Subcutaneous abdominal adipose tissue (tissue), 5 donors: Measurements from ENCODE around the gene SLC51A.
"Not testable (repeated sequence)": the region's sequence is repeated elsewhere in the genome, so short reads cannot be mapped to it uniquely, and the experiment has no call there.

Source experiments
- H3K27ac ChIP-seq: one replicate; pipeline ENCODE4 v1.7.0; 2013; ENCODE audit warnings: low read depth, mild to moderate bottlenecking, inconsistent platforms, low read length, moderate library complexity
- H3K27me3 ChIP-seq, 5 donors: one replicate each; pipeline ENCODE4 v1.7.0; 2013; ENCODE audit warnings: low read length in 5 of 5, inconsistent platforms in 1 of 5; ENCODE audit not compliant: control insufficient read depth in 5 of 5, insufficient read depth in 4 of 5
- H3K36me3 ChIP-seq, 5 donors: one replicate each; pipeline ENCODE4 v1.7.0; 2013; ENCODE audit warnings: low read length in 5 of 5; ENCODE audit not compliant: control insufficient read depth in 5 of 5, insufficient read depth in 5 of 5
- H3K4me1 ChIP-seq, 5 donors: one replicate each; pipeline ENCODE4 v1.7.0; 2013; ENCODE audit warnings: low read length in 5 of 5, mild to moderate bottlenecking in 3 of 5, moderate library complexity in 1 of 5; ENCODE audit not compliant: control insufficient read depth in 5 of 5, insufficient read depth in 5 of 5
- H3K4me3 ChIP-seq, 5 donors: one replicate each; pipeline ENCODE4 v1.7.0; 2013; ENCODE audit warnings: low read length in 5 of 5, low read depth in 1 of 5
- H3K9ac ChIP-seq, 5 donors: one replicate each; pipeline ENCODE4 v1.7.0; 2013; ENCODE audit warnings: low read length in 5 of 5, mild to moderate bottlenecking in 4 of 5, moderate library complexity in 3 of 5
- H3K9me3 ChIP-seq, 5 donors: one replicate each; pipeline ENCODE4 v1.7.0; 2013; ENCODE audit warnings: low read length in 5 of 5; ENCODE audit not compliant: control insufficient read depth in 5 of 5
- donor health status: healthy.
- donor health status: healthy.
- donor health status: healthy.
- donor health status: healthy.
- donor health status: healthy.

The SLC51A gene

DNA sequence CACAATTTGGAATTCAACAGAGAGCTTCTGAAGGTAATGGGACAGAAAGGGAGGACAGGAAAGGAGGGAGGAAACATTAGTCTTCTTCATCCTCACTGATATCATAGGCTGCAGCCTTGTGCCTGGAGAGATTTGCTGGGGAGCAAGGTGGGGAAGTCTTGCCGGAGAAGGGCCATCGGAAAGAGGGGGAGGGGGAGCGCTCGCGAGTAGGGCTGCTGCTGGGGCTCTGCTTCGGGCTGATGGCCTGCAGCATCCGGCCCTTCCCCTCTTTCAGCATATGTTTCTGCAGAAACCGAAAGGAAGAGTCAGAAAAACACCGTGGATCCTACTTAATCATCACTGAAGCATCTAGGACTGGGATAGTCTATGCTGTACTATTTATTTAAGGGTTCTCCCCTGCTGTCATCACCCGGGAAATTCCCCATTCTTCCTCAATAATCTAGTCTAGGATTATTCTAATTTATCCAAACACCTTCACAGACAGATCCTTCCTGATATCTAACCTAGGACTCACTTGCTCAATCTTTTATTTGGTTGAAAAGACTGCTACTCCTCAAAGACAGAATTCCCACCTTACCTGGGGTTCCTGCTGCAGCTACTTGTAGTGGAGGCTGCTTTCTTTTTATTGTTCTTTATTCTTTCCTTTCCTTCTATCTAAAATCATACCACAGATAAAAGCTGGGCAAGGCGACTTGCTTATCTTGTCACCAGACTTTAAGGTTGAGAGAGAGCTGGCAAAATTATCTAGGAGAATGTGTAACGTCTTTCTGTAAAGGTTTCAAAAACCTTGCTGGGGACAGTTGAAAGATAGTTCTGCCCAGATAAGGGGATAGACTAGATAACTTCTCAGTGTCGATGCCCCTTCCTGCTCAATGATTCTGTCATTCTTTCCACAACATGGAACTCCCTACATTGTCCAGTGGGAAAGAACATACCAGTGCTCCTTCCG, 22.6 kb downstream of the SLC51A start:
- H3K9me3 ChIP-seq: no peaks in the 10 kb centered on the region
- H3K4me1 ChIP-seq: peaks cover 0 to 18% (median 4%) of the 10 kb centered on the region in 5 donors
- no peak overlapping the region for H3K9ac ChIP-seq
- no peaks in the 10 kb centered on the region for H3K27me3 ChIP-seq
- peaks cover 26 to 62% (median 54%) of the 10 kb centered on the region in 5 donors for H3K36me3 ChIP-seq
- H3K27ac ChIP-seq: no peak overlapping the region
- H3K4me3 ChIP-seq: no peak overlapping the region

DNA sequence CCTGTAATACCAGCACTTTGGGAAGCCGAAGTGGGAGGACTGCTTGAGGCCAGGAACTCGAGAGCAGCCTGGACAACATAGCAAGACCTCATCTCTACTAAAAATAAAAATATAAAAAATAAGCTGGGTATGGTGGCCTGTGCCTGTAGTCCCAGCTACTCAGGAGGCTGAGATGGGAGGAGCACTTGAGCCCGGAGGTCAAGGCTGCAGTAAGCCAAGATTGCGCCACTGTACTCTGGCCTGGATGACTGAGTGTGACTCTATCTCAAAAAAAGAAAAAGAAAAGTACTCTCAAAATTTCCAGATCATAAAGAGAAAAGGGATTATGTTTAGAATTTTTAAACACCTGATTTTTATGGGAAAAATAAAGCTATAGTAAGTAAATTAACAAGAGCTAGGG, 24.1 kb downstream of the SLC51A start:
- no peaks in the 10 kb centered on the region for H3K27me3 ChIP-seq
- H3K36me3 ChIP-seq: peaks cover 28 to 67% (median 57%) of the 10 kb centered on the region in 5 donors
- no peak overlapping the region for H3K4me3 ChIP-seq
- no peaks in the 10 kb centered on the region for H3K9me3 ChIP-seq
- peaks cover 0 to 17% (median 4%) of the 10 kb centered on the region in 5 donors for H3K4me1 ChIP-seq
- H3K9ac ChIP-seq: no peak overlapping the region
- H3K27ac ChIP-seq: no peak overlapping the region

DNA sequence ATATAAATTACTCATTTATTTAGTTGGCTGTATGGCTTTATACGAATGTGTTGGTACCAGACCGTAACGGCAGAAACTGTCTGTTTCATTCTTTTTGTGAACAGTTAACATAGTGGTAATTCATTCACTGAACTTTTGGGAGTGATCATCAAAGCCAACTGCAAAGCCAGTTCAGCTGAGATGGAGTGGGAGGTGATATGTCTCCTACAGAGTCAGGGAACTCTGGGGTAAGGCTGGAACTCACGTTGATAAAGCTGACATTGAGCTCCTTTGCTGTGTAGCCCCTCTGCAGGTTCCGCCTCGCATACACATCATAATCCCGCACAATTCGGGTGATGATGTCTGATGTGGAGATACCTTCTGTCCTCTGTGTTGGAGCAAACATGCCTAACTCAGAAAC, 25.4 kb downstream of the SLC51A start:
- Histone ChIP-seq H3K4me3 (no peak overlapping the region), H3K27ac (no peak overlapping the region), H3K9ac (no peak overlapping the region), H3K27me3 (no peaks in the 10 kb centered on the region), H3K36me3 (peaks cover 28 to 75% (median 65%) of the 10 kb centered on the region in 5 donors), H3K9me3 (no peaks in the 10 kb centered on the region), H3K4me1 (peaks cover 0 to 9% (median 0%) of the 10 kb centered on the region in 5 donors)

DNA sequence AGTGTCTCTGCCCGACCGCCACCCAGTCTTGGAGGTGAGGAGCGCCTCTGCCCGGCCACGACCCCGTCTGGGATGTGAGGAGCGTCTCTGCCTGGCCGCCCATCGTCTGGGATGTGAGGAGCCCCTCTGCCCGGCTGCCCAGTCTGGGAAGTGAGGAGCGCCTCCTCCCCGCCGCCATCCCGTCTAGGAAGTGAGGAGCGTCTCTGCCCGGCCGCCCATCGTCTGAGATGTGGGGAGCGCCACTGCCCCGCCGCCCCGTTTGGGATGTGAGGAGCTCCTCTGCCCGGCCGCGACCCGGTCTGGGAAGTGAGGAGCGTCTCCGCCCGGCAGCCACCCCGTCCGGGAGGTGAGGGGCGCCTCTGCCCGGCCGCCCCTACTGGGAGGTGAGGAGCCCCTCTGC, 27.8 kb downstream of the SLC51A start:
- not testable (repeated sequence) for H3K4me3 ChIP-seq, H3K9ac ChIP-seq, H3K27ac ChIP-seq, H3K9me3 ChIP-seq, H3K4me1 ChIP-seq, H3K27me3 ChIP-seq
- H3K36me3 ChIP-seq: peaks cover 27 to 65% (median 55%) of the 10 kb centered on the region in 5 donors

DNA sequence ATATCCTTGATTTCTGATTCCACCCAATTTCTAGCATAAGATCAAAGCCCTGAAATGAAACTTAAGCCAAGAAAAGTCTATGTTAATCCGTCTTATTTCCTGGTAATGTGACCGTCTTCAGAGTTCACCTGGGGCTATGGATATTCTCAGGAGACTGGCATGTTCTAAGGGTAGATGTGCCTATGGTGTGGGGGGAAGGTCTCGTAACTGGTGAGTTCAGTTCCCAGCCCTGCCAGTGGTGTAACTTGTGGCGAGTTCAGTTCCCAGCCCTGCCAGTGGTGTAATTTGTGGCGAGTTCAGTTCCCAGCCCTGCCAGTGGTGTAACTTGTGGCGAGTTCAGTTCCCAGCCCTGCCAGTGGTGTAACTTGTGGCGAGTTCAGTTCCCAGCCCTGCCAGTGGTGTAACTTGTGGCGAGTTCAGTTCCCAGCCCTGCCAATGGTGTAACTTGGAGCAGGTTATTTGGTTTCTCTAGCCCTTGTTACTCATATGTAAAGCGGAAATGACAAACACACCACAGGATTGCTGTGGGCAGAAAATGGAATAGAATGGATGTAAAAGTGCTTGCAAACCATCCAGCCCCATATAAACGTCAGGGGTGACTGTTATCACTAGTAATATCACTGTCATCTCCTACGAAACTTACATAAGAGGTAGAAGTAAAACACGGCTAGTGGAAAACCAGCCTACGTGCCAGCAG, 30.4 kb downstream of the SLC51A start:
- H3K27me3 ChIP-seq: no peaks in the 10 kb centered on the region
- no peak overlapping the region for H3K9ac ChIP-seq
- H3K4me3 ChIP-seq: no peak overlapping the region
- H3K27ac ChIP-seq: no peak overlapping the region
- H3K4me1 ChIP-seq: no peaks in the 10 kb centered on the region
- peaks cover 18 to 58% (median 42%) of the 10 kb centered on the region in 5 donors for H3K36me3 ChIP-seq
- no peaks in the 10 kb centered on the region for H3K9me3 ChIP-seq

GRCh38 chr3:196251918-196252317, 35.6 kb downstream of the SLC51A start:
- peaks cover 25 to 55% (median 37%) of the 10 kb centered on the region in 5 donors for H3K36me3 ChIP-seq
- no peaks in the 10 kb centered on the region for H3K9me3 ChIP-seq
- H3K9ac ChIP-seq: no peak overlapping the region
- no peaks in the 10 kb centered on the region for H3K4me1 ChIP-seq
- no peaks in the 10 kb centered on the region for H3K27me3 ChIP-seq
- H3K27ac ChIP-seq: no peak overlapping the region
- no peak overlapping the region for H3K4me3 ChIP-seq

- Histone ChIP-seq H3K4me1 (no peaks in the 10 kb centered on the region), H3K9me3 (no peaks in the 10 kb centered on the region)
Measured at GRCh38 chr3:196254376-196255283, 38.3 kb downstream of the SLC51A start.

DNA sequence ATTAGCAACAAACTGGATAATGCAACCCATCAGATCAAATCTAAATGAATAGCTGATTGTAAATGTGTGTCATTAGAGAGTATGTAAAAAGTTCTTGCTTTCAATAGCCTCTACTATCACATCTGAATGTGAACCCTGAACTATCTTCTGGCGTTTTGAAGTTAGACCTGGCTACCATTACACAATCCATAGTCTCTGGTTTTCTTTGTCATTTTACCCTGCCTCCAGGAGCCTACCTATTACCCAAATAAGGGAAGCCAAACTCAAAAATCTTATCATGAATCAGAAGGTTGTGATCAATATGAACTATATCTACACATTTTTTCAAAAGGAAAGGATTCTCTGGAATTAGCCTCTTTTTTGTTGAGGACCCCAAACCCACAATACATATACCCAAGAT, 39.4 kb downstream of the SLC51A start:
- Histone ChIP-seq H3K9me3 (no peaks in the 10 kb centered on the region), H3K27ac (no peak overlapping the region), H3K27me3 (no peaks in the 10 kb centered on the region), H3K4me1 (no peaks in the 10 kb centered on the region), H3K36me3 (peaks cover 23 to 48% (median 28%) of the 10 kb centered on the region in 5 donors), H3K4me3 (no peak overlapping the region), H3K9ac (no peak overlapping the region)

More at GRCh38 chr3:196254376-196255283, 38.3 kb downstream of the SLC51A start:
- Histone ChIP-seq H3K4me3 (no peak overlapping the region), H3K9ac (peak overlapping the region in 1 of 5 donors; percentile 24), H3K36me3 (peaks cover 21 to 49% (median 29%) of the 10 kb centered on the region in 5 donors), H3K27ac (no peak overlapping the region), H3K27me3 (no peaks in the 10 kb centered on the region)

- Histone ChIP-seq H3K36me3 (peaks cover 20 to 40% (median 27%) of the 10 kb centered on the region in 5 donors), H3K27ac (no peak overlapping the region), H3K9me3 (no peaks in the 10 kb centered on the region), H3K9ac (no peak overlapping the region), H3K27me3 (no peaks in the 10 kb centered on the region), H3K4me3 (no peak overlapping the region), H3K4me1 (no peaks in the 10 kb centered on the region)
Measured at GRCh38 chr3:196260784-196261183, 44.5 kb downstream of the SLC51A start.
